WTC11 (cell line): Measurements from ENCODE around the gene EPHB3. TPM values are rescaled to one million over a fixed set of nuclear protein-coding genes. Genes with fewer than 3 reads are reported as not detected.

Source experiments
- ATAC-seq: fragments of 200-7000 bp; cut with Tn5 transposase; 2 replicates; pipeline ENCODE4 v1.10.0; 2021; ENCODE audit warnings: mild to moderate bottlenecking, moderate library complexity
- CTCF ChIA-PET: fragments of 300-600 bp; sonication (Branson Sonifier 250); formaldehyde crosslinking; loops from one replicate; lab custom pipeline; 2021; ENCODE audit warnings: antibody characterized with exemption; lab: Charles Lee
- POLR2A ChIA-PET: fragments of 350-600 bp; sonication (Branson Sonifier 250); formaldehyde crosslinking; loops from one replicate; lab custom pipeline; 2021; ENCODE audit warnings: antibody characterized with exemption; lab: Charles Lee
- DNase-seq: peaks from one replicate; pipeline ENCODE4 v3.0.0; 2021; ENCODE audit warnings: low spot score
- H3K27ac Mint-ChIP-seq: 2 replicates; pipeline ENCODE4 v1.8.0; 2021; ENCODE audit warnings: mixed read lengths
- H3K27me3 Mint-ChIP-seq: 2 replicates; pipeline ENCODE4 v1.8.0; 2021; ENCODE audit warnings: low read depth, mild to moderate bottlenecking, moderate library complexity, mixed read lengths
- H3K36me3 Mint-ChIP-seq: 2 replicates; pipeline ENCODE4 v1.8.0; 2021; ENCODE audit warnings: mixed read lengths
- H3K4me1 Mint-ChIP-seq: 2 replicates; pipeline ENCODE4 v1.8.0; 2022; ENCODE audit warnings: mixed read lengths
- H3K4me3 Mint-ChIP-seq: 2 replicates; pipeline ENCODE4 v1.8.0; 2021; ENCODE audit warnings: mild to moderate bottlenecking, moderate library complexity, mixed read lengths
- H3K9me3 Mint-ChIP-seq: 2 replicates; pipeline ENCODE4 v1.8.0; 2021; ENCODE audit warnings: mixed read lengths
- CREB1 ChIP-seq: sonication (generic); formaldehyde crosslinking; IDR thresholded peaks from 2 replicates; pipeline ENCODE4 v1.8.0; 2023; ENCODE audit warnings: mild to moderate bottlenecking, missing genetic modification reagents
- CREM ChIP-seq: sonication (generic); formaldehyde crosslinking; IDR thresholded peaks from 2 replicates; pipeline ENCODE4 v1.8.1; 2022; ENCODE audit warnings: mild to moderate bottlenecking, missing genetic modification reagents, moderate library complexity
- FOXJ3 ChIP-seq: sonication (generic); formaldehyde crosslinking; IDR thresholded peaks from 2 replicates; pipeline ENCODE4 v1.9.0; 2021; ENCODE audit warnings: missing genetic modification reagents, mild to moderate bottlenecking, borderline replicate concordance
- FOXK1 ChIP-seq: sonication (generic); formaldehyde crosslinking; IDR thresholded peaks from 2 replicates; pipeline ENCODE4 v1.8.0; 2022; ENCODE audit warnings: mild to moderate bottlenecking, moderate library complexity, missing genetic modification reagents
- GABPB1 ChIP-seq: sonication (generic); formaldehyde crosslinking; IDR thresholded peaks from 2 replicates; pipeline ENCODE4 v1.8.1; 2023; ENCODE audit warnings: mild to moderate bottlenecking, missing genetic modification reagents
- GTF2I ChIP-seq: fragments of 250-450 bp; sonication (Bioruptor Pico); conservative IDR thresholded peaks from 2 replicates; pipeline ENCODE4 v1.4.0; 2021; ENCODE audit warnings: mild to moderate bottlenecking
- HMGA2 ChIP-seq: fragments of 250-450 bp; sonication (Bioruptor Pico); IDR thresholded peaks from 2 replicates; pipeline ENCODE4 v1.4.0; 2021; ENCODE audit warnings: mild to moderate bottlenecking, moderate library complexity
- NFATC4 ChIP-seq: fragments of 250-450 bp; sonication (Bioruptor Pico); IDR thresholded peaks from 2 replicates; pipeline ENCODE4 v1.9.0; 2021; ENCODE audit warnings: mild to moderate bottlenecking
- NFYB ChIP-seq: sonication (generic); formaldehyde crosslinking; conservative IDR thresholded peaks from 2 replicates; pipeline ENCODE4 v1.8.0; 2022; ENCODE audit warnings: low read depth, missing genetic modification reagents
- SMAD4 ChIP-seq: sonication (generic); formaldehyde crosslinking; IDR thresholded peaks from 2 replicates; pipeline ENCODE4 v1.8.0; 2022; ENCODE audit warnings: mild to moderate bottlenecking, missing genetic modification reagents
- ZNF232 ChIP-seq: sonication (generic); formaldehyde crosslinking; IDR thresholded peaks from 2 replicates; pipeline ENCODE4 v1.8.0; 2022; ENCODE audit warnings: mild to moderate bottlenecking, missing genetic modification reagents
- ZNF396 ChIP-seq: fragments of 250-450 bp; sonication (Bioruptor Pico); IDR thresholded peaks from 2 replicates; pipeline ENCODE4 v1.8.0; 2021; ENCODE audit warnings: mild to moderate bottlenecking, moderate library complexity, borderline replicate concordance
- ZNF416 ChIP-seq: fragments of 250-450 bp; sonication (Bioruptor Pico); IDR thresholded peaks from 2 replicates; pipeline ENCODE4 v1.9.0; 2021; ENCODE audit warnings: mild to moderate bottlenecking, inconsistent platforms
- ZNF671 ChIP-seq: fragments of 250-450 bp; sonication (Bioruptor Pico); IDR thresholded peaks from 2 replicates; pipeline ENCODE4 v1.8.0; 2021; ENCODE audit warnings: mild to moderate bottlenecking
- total RNA-seq: library from RNA; stranded (reverse); gene quantifications from 3 replicates; pipeline ENCODE4 v1.2.3, GENCODE V29; 2021
- TF ChIP-seq, protein P1 (sequence below): sonication (generic); formaldehyde crosslinking; IDR thresholded peaks from 2 replicates; pipeline ENCODE4 v1.8.0; 2022; ENCODE audit warnings: mild to moderate bottlenecking, missing genetic modification reagents
- TF ChIP-seq, protein P2 (sequence below): fragments of 250-450 bp; sonication (Bioruptor Pico); IDR thresholded peaks from 2 replicates; pipeline ENCODE4 v2.1.2; 2022; ENCODE audit warnings: mild to moderate bottlenecking, moderate library complexity
- TF ChIP-seq, protein P3 (sequence below): sonication (generic); formaldehyde crosslinking; IDR thresholded peaks from 2 replicates; pipeline ENCODE4 v1.8.0; 2023; ENCODE audit warnings: mild to moderate bottlenecking, missing genetic modification reagents
- TF ChIP-seq, protein P4 (sequence below): sonication (generic); formaldehyde crosslinking; IDR thresholded peaks from 2 replicates; pipeline ENCODE4 v1.8.1; 2022; ENCODE audit warnings: mild to moderate bottlenecking, missing genetic modification reagents, moderate library complexity, borderline replicate concordance
- TF ChIP-seq, protein P5 (sequence below): sonication (generic); formaldehyde crosslinking; conservative IDR thresholded peaks from 2 replicates; pipeline ENCODE4 v1.8.1; 2023; ENCODE audit warnings: mild to moderate bottlenecking, low read depth, missing genetic modification reagents, moderate library complexity
- TF ChIP-seq, protein P6 (sequence below): sonication (generic); formaldehyde crosslinking; IDR thresholded peaks from 2 replicates; pipeline ENCODE4 v1.8.1; 2022; ENCODE audit warnings: missing genetic modification reagents, borderline replicate concordance

The EPHB3 gene
- total RNA-seq, 1 experiment from 2014 or later = 11.4 TPM

DNA sequence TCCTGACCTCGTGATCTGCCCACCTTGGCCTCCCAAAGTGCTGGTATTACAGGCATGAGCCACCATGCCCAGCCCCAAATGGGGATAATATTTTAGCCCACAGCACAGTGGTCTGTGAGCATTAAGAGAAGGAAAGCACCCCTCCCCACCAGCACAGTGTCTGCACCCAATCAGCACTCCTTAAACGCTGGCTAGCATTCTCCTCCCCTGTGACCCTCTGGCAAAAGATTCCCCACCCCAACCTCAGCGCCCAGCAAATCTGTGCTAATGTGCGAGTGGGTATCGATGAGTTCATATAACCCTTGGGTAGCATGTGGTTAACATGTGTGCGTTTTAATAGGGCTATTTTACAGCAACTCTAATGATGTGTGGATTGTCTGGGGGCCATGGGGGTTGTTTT, 18.3 kb upstream of the EPHB3 start:
- H3K4me1 Mint-ChIP-seq = peaks cover 33% of the 10 kb centered on the region
- H3K9me3 Mint-ChIP-seq = no peaks in the 10 kb centered on the region

More for the DNA sequence above, 18.3 kb upstream of the EPHB3 start:
- no peak overlapping the region for H3K27ac Mint-ChIP-seq
- H3K36me3 Mint-ChIP-seq = no peaks in the 10 kb centered on the region
- peaks cover 6% of the 10 kb centered on the region for H3K27me3 Mint-ChIP-seq
- TF ChIP-seq, protein P1, sequence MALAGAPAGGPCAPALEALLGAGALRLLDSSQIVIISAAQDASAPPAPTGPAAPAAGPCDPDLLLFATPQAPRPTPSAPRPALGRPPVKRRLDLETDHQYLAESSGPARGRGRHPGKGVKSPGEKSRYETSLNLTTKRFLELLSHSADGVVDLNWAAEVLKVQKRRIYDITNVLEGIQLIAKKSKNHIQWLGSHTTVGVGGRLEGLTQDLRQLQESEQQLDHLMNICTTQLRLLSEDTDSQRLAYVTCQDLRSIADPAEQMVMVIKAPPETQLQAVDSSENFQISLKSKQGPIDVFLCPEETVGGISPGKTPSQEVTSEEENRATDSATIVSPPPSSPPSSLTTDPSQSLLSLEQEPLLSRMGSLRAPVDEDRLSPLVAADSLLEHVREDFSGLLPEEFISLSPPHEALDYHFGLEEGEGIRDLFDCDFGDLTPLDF (CRISPR knock-in tag) = no peak
- no peak for TF ChIP-seq ZNF396
- no peak for TF ChIP-seq ZNF416 (CRISPR knock-in tag)
- no peak for TF ChIP-seq SMAD4
- no peak for TF ChIP-seq NFATC4 (CRISPR knock-in tag)
- no peak for TF ChIP-seq GTF2I (CRISPR knock-in tag)
- TF ChIP-seq CREM (CRISPR knock-in tag) = no peak
- TF ChIP-seq ZNF671 (CRISPR knock-in tag) = no peak
- TF ChIP-seq NFYB (CRISPR knock-in tag) = no peak
- TF ChIP-seq, protein P2, sequence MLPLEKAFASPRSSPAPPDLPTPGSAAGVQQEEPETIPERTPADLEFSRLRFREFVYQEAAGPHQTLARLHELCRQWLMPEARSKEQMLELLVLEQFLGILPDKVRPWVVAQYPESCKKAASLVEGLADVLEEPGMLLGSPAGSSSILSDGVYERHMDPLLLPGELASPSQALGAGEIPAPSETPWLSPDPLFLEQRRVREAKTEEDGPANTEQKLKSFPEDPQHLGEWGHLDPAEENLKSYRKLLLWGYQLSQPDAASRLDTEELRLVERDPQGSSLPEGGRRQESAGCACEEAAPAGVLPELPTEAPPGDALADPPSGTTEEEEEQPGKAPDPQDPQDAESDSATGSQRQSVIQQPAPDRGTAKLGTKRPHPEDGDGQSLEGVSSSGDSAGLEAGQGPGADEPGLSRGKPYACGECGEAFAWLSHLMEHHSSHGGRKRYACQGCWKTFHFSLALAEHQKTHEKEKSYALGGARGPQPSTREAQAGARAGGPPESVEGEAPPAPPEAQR (CRISPR knock-in tag) = no peak
- TF ChIP-seq, protein P3, sequence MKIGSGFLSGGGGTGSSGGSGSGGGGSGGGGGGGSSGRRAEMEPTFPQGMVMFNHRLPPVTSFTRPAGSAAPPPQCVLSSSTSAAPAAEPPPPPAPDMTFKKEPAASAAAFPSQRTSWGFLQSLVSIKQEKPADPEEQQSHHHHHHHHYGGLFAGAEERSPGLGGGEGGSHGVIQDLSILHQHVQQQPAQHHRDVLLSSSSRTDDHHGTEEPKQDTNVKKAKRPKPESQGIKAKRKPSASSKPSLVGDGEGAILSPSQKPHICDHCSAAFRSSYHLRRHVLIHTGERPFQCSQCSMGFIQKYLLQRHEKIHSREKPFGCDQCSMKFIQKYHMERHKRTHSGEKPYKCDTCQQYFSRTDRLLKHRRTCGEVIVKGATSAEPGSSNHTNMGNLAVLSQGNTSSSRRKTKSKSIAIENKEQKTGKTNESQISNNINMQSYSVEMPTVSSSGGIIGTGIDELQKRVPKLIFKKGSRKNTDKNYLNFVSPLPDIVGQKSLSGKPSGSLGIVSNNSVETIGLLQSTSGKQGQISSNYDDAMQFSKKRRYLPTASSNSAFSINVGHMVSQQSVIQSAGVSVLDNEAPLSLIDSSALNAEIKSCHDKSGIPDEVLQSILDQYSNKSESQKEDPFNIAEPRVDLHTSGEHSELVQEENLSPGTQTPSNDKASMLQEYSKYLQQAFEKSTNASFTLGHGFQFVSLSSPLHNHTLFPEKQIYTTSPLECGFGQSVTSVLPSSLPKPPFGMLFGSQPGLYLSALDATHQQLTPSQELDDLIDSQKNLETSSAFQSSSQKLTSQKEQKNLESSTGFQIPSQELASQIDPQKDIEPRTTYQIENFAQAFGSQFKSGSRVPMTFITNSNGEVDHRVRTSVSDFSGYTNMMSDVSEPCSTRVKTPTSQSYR (CRISPR knock-in tag) = no peak
- no peak for TF ChIP-seq GABPB1 (CRISPR knock-in tag)
- no peak for TF ChIP-seq FOXK1 (CRISPR knock-in tag)
- TF ChIP-seq, protein P4, sequence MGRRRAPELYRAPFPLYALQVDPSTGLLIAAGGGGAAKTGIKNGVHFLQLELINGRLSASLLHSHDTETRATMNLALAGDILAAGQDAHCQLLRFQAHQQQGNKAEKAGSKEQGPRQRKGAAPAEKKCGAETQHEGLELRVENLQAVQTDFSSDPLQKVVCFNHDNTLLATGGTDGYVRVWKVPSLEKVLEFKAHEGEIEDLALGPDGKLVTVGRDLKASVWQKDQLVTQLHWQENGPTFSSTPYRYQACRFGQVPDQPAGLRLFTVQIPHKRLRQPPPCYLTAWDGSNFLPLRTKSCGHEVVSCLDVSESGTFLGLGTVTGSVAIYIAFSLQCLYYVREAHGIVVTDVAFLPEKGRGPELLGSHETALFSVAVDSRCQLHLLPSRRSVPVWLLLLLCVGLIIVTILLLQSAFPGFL (CRISPR knock-in tag) = no peak
- no peak for TF ChIP-seq FOXJ3 (CRISPR knock-in tag)
- no peak for TF ChIP-seq CREB1 (CRISPR knock-in tag)
- TF ChIP-seq, protein P5, sequence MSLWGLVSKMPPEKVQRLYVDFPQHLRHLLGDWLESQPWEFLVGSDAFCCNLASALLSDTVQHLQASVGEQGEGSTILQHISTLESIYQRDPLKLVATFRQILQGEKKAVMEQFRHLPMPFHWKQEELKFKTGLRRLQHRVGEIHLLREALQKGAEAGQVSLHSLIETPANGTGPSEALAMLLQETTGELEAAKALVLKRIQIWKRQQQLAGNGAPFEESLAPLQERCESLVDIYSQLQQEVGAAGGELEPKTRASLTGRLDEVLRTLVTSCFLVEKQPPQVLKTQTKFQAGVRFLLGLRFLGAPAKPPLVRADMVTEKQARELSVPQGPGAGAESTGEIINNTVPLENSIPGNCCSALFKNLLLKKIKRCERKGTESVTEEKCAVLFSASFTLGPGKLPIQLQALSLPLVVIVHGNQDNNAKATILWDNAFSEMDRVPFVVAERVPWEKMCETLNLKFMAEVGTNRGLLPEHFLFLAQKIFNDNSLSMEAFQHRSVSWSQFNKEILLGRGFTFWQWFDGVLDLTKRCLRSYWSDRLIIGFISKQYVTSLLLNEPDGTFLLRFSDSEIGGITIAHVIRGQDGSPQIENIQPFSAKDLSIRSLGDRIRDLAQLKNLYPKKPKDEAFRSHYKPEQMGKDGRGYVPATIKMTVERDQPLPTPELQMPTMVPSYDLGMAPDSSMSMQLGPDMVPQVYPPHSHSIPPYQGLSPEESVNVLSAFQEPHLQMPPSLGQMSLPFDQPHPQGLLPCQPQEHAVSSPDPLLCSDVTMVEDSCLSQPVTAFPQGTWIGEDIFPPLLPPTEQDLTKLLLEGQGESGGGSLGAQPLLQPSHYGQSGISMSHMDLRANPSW (CRISPR knock-in tag) = no peak
- TF ChIP-seq HMGA2 (CRISPR knock-in tag) = no peak
- no peak for TF ChIP-seq ZNF232 (CRISPR knock-in tag)
- TF ChIP-seq, protein P6, sequence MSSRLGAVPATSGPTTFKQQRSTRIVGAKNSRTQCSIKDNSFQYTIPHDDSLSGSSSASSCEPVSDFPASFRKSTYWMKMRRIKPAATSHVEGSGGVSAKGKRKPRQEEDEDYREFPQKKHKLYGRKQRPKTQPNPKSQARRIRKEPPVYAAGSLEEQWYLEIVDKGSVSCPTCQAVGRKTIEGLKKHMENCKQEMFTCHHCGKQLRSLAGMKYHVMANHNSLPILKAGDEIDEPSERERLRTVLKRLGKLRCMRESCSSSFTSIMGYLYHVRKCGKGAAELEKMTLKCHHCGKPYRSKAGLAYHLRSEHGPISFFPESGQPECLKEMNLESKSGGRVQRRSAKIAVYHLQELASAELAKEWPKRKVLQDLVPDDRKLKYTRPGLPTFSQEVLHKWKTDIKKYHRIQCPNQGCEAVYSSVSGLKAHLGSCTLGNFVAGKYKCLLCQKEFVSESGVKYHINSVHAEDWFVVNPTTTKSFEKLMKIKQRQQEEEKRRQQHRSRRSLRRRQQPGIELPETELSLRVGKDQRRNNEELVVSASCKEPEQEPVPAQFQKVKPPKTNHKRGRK (CRISPR knock-in tag) = no peak
- ATAC-seq (no peak), DNase-seq (no peak)
- H3K4me3 Mint-ChIP-seq = no peak overlapping the region
- ChIA-PET CTCF (interaction anchor here (1.0 to 8.3 kb wide), 9 partner anchors 13 to 198 kb away, joined by 3 to 183 read pairs (median 33); partner anchors contain the start of genes CHRD, CLCN2 and POLR2H), POLR2A (no interaction called here)
